NCI-H345 (cell line): ENCODE data around the gene ADCY4.
"Not testable (repeated sequence)": the region's sequence is repeated elsewhere in the genome, so short reads cannot be mapped to it uniquely, and the experiment has no call there.

ENCODE experiments used
- DNase-seq: peaks from one replicate; lab custom pipeline; 2025; lab: John Stamatoyannopoulos, UW

Gene ADCY4

GRCh38 chr14:24338843-24339242 is 4.0 kb upstream of the ADCY4 start:
- no peak for DNase-seq

GRCh38 chr14:24337824-24338175 is 2.9 kb upstream of the ADCY4 start:
- no peak for DNase-seq

GRCh38 chr14:24337144-24337823 is 2.4 kb upstream of the ADCY4 start:
- DNase-seq: no peak

GRCh38 chr14:24335461-24336171 is 745 bp upstream of the ADCY4 start:
- DNase-seq: no peak

GRCh38 chr14:24332268-24332993 is 2.4 kb downstream of the ADCY4 start:
- peak; percentile 85 for DNase-seq

- DNase-seq: no peak
Observed at GRCh38 chr14:24331731-24332267, 3.1 kb downstream of the ADCY4 start.

- no peak for DNase-seq
Observed at GRCh38 chr14:24330973-24331674, 3.7 kb downstream of the ADCY4 start.

GRCh38 chr14:24329736-24330135 is 5.1 kb downstream of the ADCY4 start:
- DNase-seq: no peak

GRCh38 chr14:24329073-24329663 is 5.7 kb downstream of the ADCY4 start:
- no peak for DNase-seq

- not testable (repeated sequence) for DNase-seq
Observed at GRCh38 chr14:24327914-24328313, 7.0 kb downstream of the ADCY4 start.

- DNase-seq: no peak
Observed at GRCh38 chr14:24327303-24327702, 7.6 kb downstream of the ADCY4 start.

- DNase-seq: no peak
Observed at GRCh38 chr14:24325963-24326362, 8.9 kb downstream of the ADCY4 start.

GRCh38 chr14:24325041-24325530 is 9.8 kb downstream of the ADCY4 start:
- DNase-seq: no peak

- DNase-seq: no peak
Observed at GRCh38 chr14:24324024-24324423, 10.8 kb downstream of the ADCY4 start.

GRCh38 chr14:24323341-24323740 is 11.5 kb downstream of the ADCY4 start:
- no peak for DNase-seq

- DNase-seq: no peak
Observed at GRCh38 chr14:24322672-24323071, 12.2 kb downstream of the ADCY4 start.

GRCh38 chr14:24321212-24321975 is 13.5 kb downstream of the ADCY4 start:
- no peak for DNase-seq

GRCh38 chr14:24317141-24317928 is 17.5 kb downstream of the ADCY4 start:
- no peak for DNase-seq

GRCh38 chr14:24316597-24316950 is 18.3 kb downstream of the ADCY4 start:
- DNase-seq: peak; percentile 33
